ENCODE results near the gene TM9SF1. TPM values are rescaled to one million over a fixed set of nuclear protein-coding genes. Genes with fewer than 3 reads are reported as not detected.

TM9SF1 gene
- total and polyA plus RNA-seq, 2 donors (not counting 1 experiment from before 2014, with no cell fraction given) = 7.6 to 24.5 TPM

DNA sequence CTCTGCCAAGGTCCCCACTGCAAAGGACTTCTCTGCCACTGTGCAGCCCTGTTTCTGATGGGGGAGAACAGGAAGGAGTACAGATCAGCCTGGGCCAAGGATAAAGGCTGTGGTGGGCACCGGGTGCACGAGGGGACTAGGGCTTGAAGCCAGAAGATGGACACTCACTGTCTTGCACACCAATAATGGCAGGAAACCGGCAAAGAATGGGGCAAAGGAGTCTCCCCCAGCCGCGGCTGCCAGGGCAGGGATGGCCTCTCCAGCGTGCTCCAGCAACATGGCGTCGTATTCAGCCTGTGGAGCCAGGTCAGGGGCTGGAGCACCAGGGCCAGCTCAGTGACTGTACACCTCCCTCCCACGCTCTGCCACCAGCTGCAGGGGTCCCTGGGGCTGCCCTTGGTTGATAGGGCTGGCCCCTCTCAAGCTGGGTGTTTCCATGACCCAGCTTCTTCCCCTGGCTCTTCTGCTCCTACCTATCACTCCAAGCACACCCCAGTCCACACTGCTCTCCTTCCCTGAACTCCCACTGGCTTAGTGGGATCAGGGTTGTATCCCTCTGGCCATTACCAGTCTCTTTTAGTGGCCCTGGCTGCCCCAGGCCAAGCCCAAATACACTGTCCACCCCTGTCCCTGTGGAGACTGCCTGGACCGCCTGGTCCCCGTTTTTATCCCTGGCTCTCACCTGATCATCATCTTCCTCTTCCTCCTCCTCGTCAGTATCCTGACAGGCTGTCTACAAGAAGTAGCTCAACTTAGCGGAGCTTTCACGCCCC is 12.9 kb downstream of the TM9SF1 start:
- H3K4me3 Mint-ChIP-seq = no peak overlapping the region
- Histone ChIP-seq H3K9me3 (ENCODE audit: control extremely low read depth in 1 of 3, control insufficient read depth in 2 of 3, insufficient read depth in 1 of 3, low read length in 2 of 3) (no peaks in the 10 kb centered on the region), H2AFZ (ENCODE audit: insufficient read depth, low read depth, low read length, poor library complexity, severe bottlenecking) (no peak overlapping the region), H3K4me1 (ENCODE audit: control insufficient read depth in 2 of 2, insufficient read depth in 2 of 2, low read length in 2 of 2) (peaks cover 1 to 2% of the 10 kb centered on the region in 2 donors), H4K20me1 (ENCODE audit: control insufficient read depth, insufficient read depth, low read length, poor library complexity, severe bottlenecking) (no peaks in the 10 kb centered on the region), H3K27me3 (replicated peaks in 1 of 4; ENCODE audit: control extremely low read depth in 1 of 4, control insufficient read depth in 3 of 4, insufficient read depth in 4 of 4, low read length in 3 of 4) (no peaks in the 10 kb centered on the region), H3K79me2 (ENCODE audit: control insufficient read depth, insufficient read depth, low read length) (peaks cover 26% of the 10 kb centered on the region), H3K4me2 (replicated peaks; ENCODE audit: low read depth, low read length, poor library complexity, severe bottlenecking) (no peak overlapping the region), H3K27ac (ENCODE audit: low read length in 2 of 2) (no peak overlapping the region), H3K36me3 (replicated peaks in 1 of 2; ENCODE audit: control extremely low read depth in 1 of 2, control insufficient read depth in 1 of 2, extremely low read depth in 1 of 2, insufficient read depth in 2 of 2, low read length in 1 of 2) (peaks cover 5 to 81% of the 10 kb centered on the region in 2 experiments), H3K4me3 (ENCODE audit: control extremely low read depth in 1 of 5, extremely low read depth in 1 of 5, insufficient read depth in 1 of 5, low read depth in 2 of 5, low read length in 4 of 5) (no peak overlapping the region), H3K9ac (ENCODE audit: low read length) (no peak overlapping the region)
- ChIA-PET POLR2A (no interaction called here), CTCF (no interaction called here)
- no peaks in the 10 kb centered on the region for H3K9me3 Mint-ChIP-seq (ENCODE audit: insufficient read depth)
- H3K27ac Mint-ChIP-seq = no peak overlapping the region
- TF ChIP-seq, protein P1, sequence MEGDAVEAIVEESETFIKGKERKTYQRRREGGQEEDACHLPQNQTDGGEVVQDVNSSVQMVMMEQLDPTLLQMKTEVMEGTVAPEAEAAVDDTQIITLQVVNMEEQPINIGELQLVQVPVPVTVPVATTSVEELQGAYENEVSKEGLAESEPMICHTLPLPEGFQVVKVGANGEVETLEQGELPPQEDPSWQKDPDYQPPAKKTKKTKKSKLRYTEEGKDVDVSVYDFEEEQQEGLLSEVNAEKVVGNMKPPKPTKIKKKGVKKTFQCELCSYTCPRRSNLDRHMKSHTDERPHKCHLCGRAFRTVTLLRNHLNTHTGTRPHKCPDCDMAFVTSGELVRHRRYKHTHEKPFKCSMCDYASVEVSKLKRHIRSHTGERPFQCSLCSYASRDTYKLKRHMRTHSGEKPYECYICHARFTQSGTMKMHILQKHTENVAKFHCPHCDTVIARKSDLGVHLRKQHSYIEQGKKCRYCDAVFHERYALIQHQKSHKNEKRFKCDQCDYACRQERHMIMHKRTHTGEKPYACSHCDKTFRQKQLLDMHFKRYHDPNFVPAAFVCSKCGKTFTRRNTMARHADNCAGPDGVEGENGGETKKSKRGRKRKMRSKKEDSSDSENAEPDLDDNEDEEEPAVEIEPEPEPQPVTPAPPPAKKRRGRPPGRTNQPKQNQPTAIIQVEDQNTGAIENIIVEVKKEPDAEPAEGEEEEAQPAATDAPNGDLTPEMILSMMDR (IDR thresholded peaks at IDR 0.05) = no peak
- TF ChIP-seq EZH2 (IDR thresholded peaks at IDR 0.05; ENCODE audit: borderline replicate concordance, insufficient read depth, low read depth, low read length, poor library complexity, severe bottlenecking) = no peak
- no peaks in the 10 kb centered on the region for H3K27me3 Mint-ChIP-seq
- 94% methylated on average over 10 of the region's 14 CpGs for WGBS (ENCODE audit: insufficient coverage)
- H3K4me1 Mint-ChIP-seq = peaks cover 14% of the 10 kb centered on the region
- no peak for ATAC-seq (ENCODE audit: low read depth)
- DNase-seq = no peak
- intact Hi-C loops (cut with micrococcal nuclease) = no loop called here

DNA sequence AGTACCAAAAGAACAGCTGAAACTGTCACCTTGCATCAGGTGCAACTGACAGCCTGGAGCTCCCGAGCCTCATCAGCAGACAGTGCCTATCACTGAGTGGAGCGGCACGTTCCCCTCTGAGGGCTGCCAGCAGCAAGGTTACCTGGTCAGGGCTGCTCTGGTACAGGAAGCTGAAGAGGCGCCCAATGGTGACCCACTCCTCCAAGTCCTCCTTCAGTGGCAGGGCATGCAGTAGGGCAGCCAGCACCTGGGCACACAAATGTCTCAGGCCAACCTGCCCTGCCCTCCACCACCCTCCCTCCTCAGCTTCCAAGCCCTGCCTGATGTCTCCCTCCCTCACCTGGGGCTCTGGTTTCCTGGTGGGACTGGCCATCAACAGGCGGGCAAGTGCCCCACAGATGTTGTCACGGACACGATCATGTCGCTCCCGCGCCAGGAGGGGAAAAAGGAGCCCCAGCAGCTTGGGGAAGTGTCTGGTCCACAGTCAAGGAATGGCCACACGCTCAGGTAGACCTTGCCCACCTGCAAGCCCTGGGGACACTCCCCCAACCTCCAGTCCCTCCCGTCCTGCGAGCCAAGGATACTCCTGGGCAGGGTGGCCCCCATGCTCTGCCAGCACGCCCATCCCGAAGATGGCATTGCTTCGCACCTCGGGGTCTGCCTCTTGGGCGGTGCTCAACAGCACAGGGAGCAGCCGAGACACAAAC is 13.7 kb downstream of the TM9SF1 start:
- peaks cover 5 to 83% of the 10 kb centered on the region in 2 experiments for H3K36me3 ChIP-seq (replicated peaks in 1 of 2; ENCODE audit: control extremely low read depth in 1 of 2, control insufficient read depth in 1 of 2, extremely low read depth in 1 of 2, insufficient read depth in 2 of 2, low read length in 1 of 2)
- WGBS (ENCODE audit: insufficient coverage) = 93% methylated on average over 19 of the region's 19 CpGs
- POLR2A ChIA-PET = no interaction called here
- H3K79me2 ChIP-seq (ENCODE audit: control insufficient read depth, insufficient read depth, low read length) = peaks cover 18% of the 10 kb centered on the region
- H3K27me3 ChIP-seq (replicated peaks in 1 of 4; ENCODE audit: control extremely low read depth in 1 of 4, control insufficient read depth in 3 of 4, insufficient read depth in 4 of 4, low read length in 3 of 4) = no peaks in the 10 kb centered on the region
- H3K4me2 ChIP-seq (replicated peaks; ENCODE audit: low read depth, low read length, poor library complexity, severe bottlenecking) = no peak overlapping the region
- no peak overlapping the region for H3K27ac ChIP-seq (ENCODE audit: low read length in 2 of 2)
- no peaks in the 10 kb centered on the region for H3K27me3 Mint-ChIP-seq
- H3K4me3 Mint-ChIP-seq = no peak overlapping the region
- H3K9ac ChIP-seq (ENCODE audit: low read length) = no peak overlapping the region
- no peaks in the 10 kb centered on the region for H3K9me3 ChIP-seq (ENCODE audit: control extremely low read depth in 1 of 3, control insufficient read depth in 2 of 3, insufficient read depth in 1 of 3, low read length in 2 of 3)
- H3K9me3 Mint-ChIP-seq (ENCODE audit: insufficient read depth) = no peaks in the 10 kb centered on the region
- H3K4me1 Mint-ChIP-seq = peaks cover 10% of the 10 kb centered on the region
- intact Hi-C loops (cut with micrococcal nuclease) = no loop called here
- H3K27ac Mint-ChIP-seq = no peak overlapping the region
- no peak overlapping the region for H3K4me3 ChIP-seq (ENCODE audit: control extremely low read depth in 1 of 5, extremely low read depth in 1 of 5, insufficient read depth in 1 of 5, low read depth in 2 of 5, low read length in 4 of 5)
- no peak for TF ChIP-seq EZH2 (IDR thresholded peaks at IDR 0.05; ENCODE audit: borderline replicate concordance, insufficient read depth, low read depth, low read length, poor library complexity, severe bottlenecking)
- TF ChIP-seq, protein P1 (IDR thresholded peaks at IDR 0.05) = no peak
- no peaks in the 10 kb centered on the region for H4K20me1 ChIP-seq (ENCODE audit: control insufficient read depth, insufficient read depth, low read length, poor library complexity, severe bottlenecking)
- CTCF ChIA-PET = interaction anchor here (0.8 to 1.6 kb wide), 2 partner anchors 16 to 36 kb away, joined by 3 read pairs; partner anchors contain the start of gene PSME2
- no peaks in the 10 kb centered on the region for H3K4me1 ChIP-seq (ENCODE audit: control insufficient read depth in 2 of 2, insufficient read depth in 2 of 2, low read length in 2 of 2)
- ATAC-seq (ENCODE audit: low read depth) (no peak), DNase-seq (no peak)
- H2AFZ ChIP-seq (ENCODE audit: insufficient read depth, low read depth, low read length, poor library complexity, severe bottlenecking) = no peak overlapping the region
